Keratinocyte (primary cell): ENCODE results near the gene NAMPT. TPM values are rescaled to one million over a fixed set of nuclear protein-coding genes. Genes with fewer than 3 reads are reported as not detected.

Source experiments
- DNase-seq: peaks from one replicate; pipeline ENCODE4 v3.0.0-alpha.2; 2011; ENCODE audit warnings: low read depth, missing footprints, low spot score
- FAIRE-seq: peaks from 2 replicates; lab custom pipeline; 2011; peaks lifted over from hg19 to GRCh38; lab: Jason Lieb, UNC
- H2AFZ ChIP-seq: 2 replicates; pipeline ENCODE4 v1.6.0; 2012; ENCODE audit warnings: low read length, control low read depth, inconsistent platforms; ENCODE audit not compliant: control insufficient read depth
- H3K27ac ChIP-seq: 2 replicates; pipeline ENCODE4 v1.5.1; 2011; ENCODE audit warnings: low read length; ENCODE audit not compliant: control insufficient read depth, insufficient read depth
- H3K27me3 ChIP-seq: 3 replicates; pipeline ENCODE4 v1.6.0; 2011; ENCODE audit warnings: low read length; ENCODE audit not compliant: control insufficient read depth, insufficient read depth; ENCODE audit errors: extremely low read depth
- H3K36me3 ChIP-seq, 2 experiments: 2 replicates in 1 of 2; 3 replicates in 1 of 2; pipeline ENCODE4 v1.5.1; 2011; ENCODE audit warnings: low read length in 2 of 2, mild to moderate bottlenecking in 1 of 2; ENCODE audit not compliant: control insufficient read depth in 2 of 2, insufficient read depth in 2 of 2; ENCODE audit errors: extremely low read depth in 1 of 2
- H3K4me1 ChIP-seq: 3 replicates; pipeline ENCODE4 v1.5.1; 2011; ENCODE audit warnings: low read length; ENCODE audit not compliant: control insufficient read depth, insufficient read depth; ENCODE audit errors: extremely low read depth
- H3K4me2 ChIP-seq: 3 replicates; pipeline ENCODE4 v1.6.0; 2011; ENCODE audit warnings: low read depth, low read length; ENCODE audit not compliant: control insufficient read depth, insufficient read depth; ENCODE audit errors: extremely low read depth
- H3K4me3 ChIP-seq, 3 experiments: fragments of 200-600 bp in 1 of 3; sonication (generic) in 1 of 3; 2 replicates in 2 of 3; 3 replicates in 1 of 3; pipeline ENCODE4 v1.5.1; 2011 to 2016; ENCODE audit warnings: low read length in 3 of 3, mild to moderate bottlenecking in 3 of 3, control low read depth in 2 of 3, inconsistent platforms in 1 of 3, low read depth in 1 of 3, mixed read lengths in 1 of 3, mixed run types in 1 of 3, moderate library complexity in 1 of 3; ENCODE audit not compliant: control insufficient read depth in 2 of 3, insufficient read depth in 2 of 3; ENCODE audit errors: extremely low read depth in 1 of 3
- H3K79me2 ChIP-seq: 2 replicates; pipeline ENCODE4 v1.6.0; 2012; ENCODE audit warnings: low read length; ENCODE audit not compliant: control insufficient read depth, insufficient read depth
- H3K9ac ChIP-seq: 3 replicates; pipeline ENCODE4 v1.6.0; 2011; ENCODE audit warnings: low read length; ENCODE audit not compliant: control insufficient read depth, insufficient read depth; ENCODE audit errors: extremely low read depth
- H3K9me1 ChIP-seq: 3 replicates; pipeline ENCODE4 v1.6.0; 2011; ENCODE audit warnings: low read length; ENCODE audit not compliant: control insufficient read depth, insufficient read depth; ENCODE audit errors: extremely low read depth
- H3K9me3 ChIP-seq: 2 replicates; pipeline ENCODE4 v1.5.1; 2012; ENCODE audit warnings: low read depth, low read length; ENCODE audit not compliant: control insufficient read depth
- H4K20me1 ChIP-seq: 3 replicates; pipeline ENCODE4 v1.6.0; 2011; ENCODE audit warnings: low read length; ENCODE audit not compliant: control insufficient read depth, insufficient read depth; ENCODE audit errors: extremely low read depth
- CTCF ChIP-seq, 3 experiments: IDR thresholded peaks in 1 of 3; conservative IDR thresholded peaks in 1 of 3; optimal IDR thresholded peaks in 1 of 3; 2 replicates in 2 of 3; 3 replicates in 1 of 3; pipeline versions ENCODE3 to v1.5.1; 2011; ENCODE audit warnings: low read length in 3 of 3, mild to moderate bottlenecking in 3 of 3, moderate library complexity in 2 of 3, control low read depth in 1 of 3, inconsistent platforms in 1 of 3; ENCODE audit not compliant: insufficient read depth in 2 of 3; ENCODE audit errors: extremely low read depth in 1 of 3
- EZH2 ChIP-seq: IDR thresholded peaks from one replicate; pipeline ENCODE4 v1.6.1; 2012; ENCODE audit warnings: inconsistent platforms, mild to moderate bottlenecking, low read length, moderate library complexity
- dilution Hi-C: fragments of 300-500 bp; cut with MboI; formaldehyde crosslinking; loops from one replicate; pipeline ENCODE4 v1.7.0; 2020; ENCODE audit warnings: low sequenced_read_pairs; ENCODE audit not compliant: extremely low pct_ligation_motif_present
- polyA plus RNA-seq, 5 experiments: library from polyadenylated mRNA; depleted of rRNA in 3 of 5; stranded (reverse) in 3 of 5; stranded (forward) in 1 of 5; unstranded in 1 of 5; fragments of >200 nt; gene quantifications; 1 replicate in 1 of 5; 2 replicates in 3 of 5; 3 replicates in 1 of 5; pipeline versions ENCODE4 v1.2.1 to v1.2.3, GENCODE V29; 2011 to 2012; ENCODE audit warnings: missing spikeins in 2 of 5, low read depth in 1 of 5, low replicate concordance in 1 of 5

The NAMPT gene
- polyA plus RNA-seq, 1 donor (not counting 4 experiments of a cell fraction or from before 2014, with no cell fraction given), result 94.2 TPM

- dilution Hi-C loops, result no loop called here
- no peak overlapping the region for H2AFZ ChIP-seq
- H3K9me1 ChIP-seq, result no peaks in the 10 kb centered on the region
- no peak overlapping the region for H3K27ac ChIP-seq
- FAIRE-seq, result no peak
- no peaks in the 10 kb centered on the region for H3K79me2 ChIP-seq
- no peak overlapping the region for H3K9ac ChIP-seq
- no peaks in the 10 kb centered on the region for H3K9me3 ChIP-seq
- H3K36me3 ChIP-seq, result no peaks in the 10 kb centered on the region
- no peak for DNase-seq
- TF ChIP-seq CTCF (optimal IDR thresholded peaks at IDR 0.05 in 1 of 3, IDR thresholded peaks at IDR 0.05 in 1 of 3, conservative IDR thresholded peaks at IDR 0.05 in 1 of 3; ENCODE audit: extremely low read depth in 1 of 3, insufficient read depth in 2 of 3, low read length in 3 of 3), result no peak
- no peak for TF ChIP-seq EZH2
- H3K27me3 ChIP-seq, result no peaks in the 10 kb centered on the region
- H4K20me1 ChIP-seq, result no peaks in the 10 kb centered on the region
- no peak overlapping the region for H3K4me3 ChIP-seq
- H3K4me1 ChIP-seq, result peaks cover 14% of the 10 kb centered on the region
- H3K4me2 ChIP-seq, result no peak overlapping the region
These were observed 33.7 kb upstream of the NAMPT start for GRCh38 chr7:106318482-106318881.

- dilution Hi-C loops, result no loop called here
- DNase-seq (no peak), FAIRE-seq (peak; percentile 80)
- Histone ChIP-seq H3K79me2 (no peaks in the 10 kb centered on the region), H2AFZ (peak overlapping the region; percentile 52), H3K9me3 (no peaks in the 10 kb centered on the region), H3K27ac (no peak overlapping the region), H3K9me1 (no peaks in the 10 kb centered on the region), H3K4me2 (peak overlapping the region; percentile 23), H3K27me3 (no peaks in the 10 kb centered on the region), H3K36me3 (no peaks in the 10 kb centered on the region), H3K9ac (no peak overlapping the region), H4K20me1 (no peaks in the 10 kb centered on the region), H3K4me1 (peaks cover 19% of the 10 kb centered on the region), H3K4me3 (no peak overlapping the region)
- TF ChIP-seq CTCF (optimal IDR thresholded peaks at IDR 0.05 in 1 of 3, IDR thresholded peaks at IDR 0.05 in 1 of 3, conservative IDR thresholded peaks at IDR 0.05 in 1 of 3; ENCODE audit: extremely low read depth in 1 of 3, insufficient read depth in 2 of 3, low read length in 3 of 3) (no peak), EZH2 (no peak)
These were observed 33.2 kb upstream of the NAMPT start for GRCh38 chr7:106317971-106318370.
